Muscle of leg (tissue), 11 donors: ENCODE results near the gene MINDY4. TPM values are rescaled to one million over a fixed set of nuclear protein-coding genes. Genes with fewer than 3 reads are reported as not detected.

Source experiments
- DNase-seq: peaks from one replicate; pipeline ENCODE4 v3.0.0; 2013
- H3K27ac ChIP-seq: one replicate; pipeline ENCODE4 v1.5.1; 2013; ENCODE audit warnings: mild to moderate bottlenecking, low read length, control low read depth
- H3K27me3 ChIP-seq: one replicate; pipeline ENCODE4 v1.6.1; 2013; ENCODE audit warnings: low read length; ENCODE audit not compliant: control insufficient read depth, insufficient read depth
- H3K36me3 ChIP-seq: one replicate; pipeline ENCODE4 v1.6.1; 2013; ENCODE audit warnings: low read length; ENCODE audit not compliant: control insufficient read depth, insufficient read depth
- H3K4me1 ChIP-seq: one replicate; pipeline ENCODE4 v1.6.1; 2013; ENCODE audit warnings: low read length; ENCODE audit not compliant: control insufficient read depth, insufficient read depth
- H3K4me3 ChIP-seq: one replicate; pipeline ENCODE4 v1.5.1; 2013; ENCODE audit warnings: low read length, control low read depth
- H3K9me3 ChIP-seq: replicated peaks from 2 replicates; pipeline ENCODE4 v1.6.1; 2013; ENCODE audit warnings: low read depth, low read length; ENCODE audit not compliant: control insufficient read depth
- WGBS: methylation state at CpG from one replicate; pipeline ENCODE4 v1.1.5; 2013; ENCODE audit warnings: missing lambda C conversion rate; ENCODE audit not compliant: insufficient coverage; 5-methylcytosine and 5-hydroxymethylcytosine counted together
- polyA plus RNA-seq, 8 donors: library from polyadenylated mRNA; unstranded; fragments of 120-200 nt; gene quantifications; one replicate each; pipeline versions ENCODE4 v1.2.1 to v1.2.3, GENCODE V29; 2013; ENCODE audit warnings: inconsistent platforms in 1 of 8, low replicate concordance in 1 of 8; ENCODE audit not compliant: insufficient read length in 8 of 8, insufficient read depth in 1 of 8
- total RNA-seq: library from RNA; stranded (reverse); fragments of 120-200 nt; gene quantifications from one replicate; pipeline ENCODE4 v1.2.4, GENCODE V29; 2013

MINDY4 gene
- total and polyA plus RNA-seq, 9 donors: 4.0 to 6.6 (median 5.7) TPM

DNA sequence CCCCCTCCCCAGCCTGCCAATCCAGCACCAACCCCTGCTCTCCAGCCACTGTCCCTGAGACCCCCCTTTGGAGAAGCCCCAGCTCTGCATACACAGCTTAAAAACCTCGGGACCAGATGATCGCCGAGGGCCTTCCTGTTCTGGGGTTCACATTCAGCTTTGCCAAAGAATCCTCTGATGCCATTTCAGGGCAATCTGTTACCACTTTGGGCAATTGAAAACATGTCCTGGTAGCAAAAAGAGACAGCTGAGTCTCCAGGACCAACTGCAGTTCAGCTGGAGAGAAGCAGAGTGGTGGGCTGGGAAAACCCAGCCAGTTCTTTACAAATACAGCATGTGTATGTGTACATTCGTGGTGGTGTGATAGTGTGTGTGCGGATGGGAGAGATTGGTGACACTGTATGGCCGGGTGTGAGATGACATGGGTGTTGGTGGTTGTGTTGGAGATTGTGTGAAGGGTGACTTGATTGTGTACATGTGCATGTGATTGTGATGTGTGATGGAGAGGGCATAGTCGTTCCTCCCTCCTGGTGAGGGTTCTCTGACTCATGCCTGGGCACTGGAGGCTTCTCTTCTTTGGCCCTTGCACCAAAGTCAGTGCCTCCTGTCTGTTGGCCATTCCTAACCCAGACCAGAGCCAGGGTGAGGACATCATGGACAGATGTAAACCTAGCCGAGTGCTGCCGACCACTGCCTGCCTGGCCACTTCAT, 91.9 kb downstream of the MINDY4 start:
- no peaks in the 10 kb centered on the region for H3K27me3 ChIP-seq
- H3K36me3 ChIP-seq: peaks cover 12% of the 10 kb centered on the region
- DNase-seq: no peak
- 51% methylated on average over 9 of the region's 9 CpGs for WGBS
- H3K9me3 ChIP-seq: no peaks in the 10 kb centered on the region
- no peak overlapping the region for H3K4me3 ChIP-seq
- peaks cover 36% of the 10 kb centered on the region for H3K4me1 ChIP-seq
- H3K27ac ChIP-seq: peak overlapping the region; percentile 13

DNA sequence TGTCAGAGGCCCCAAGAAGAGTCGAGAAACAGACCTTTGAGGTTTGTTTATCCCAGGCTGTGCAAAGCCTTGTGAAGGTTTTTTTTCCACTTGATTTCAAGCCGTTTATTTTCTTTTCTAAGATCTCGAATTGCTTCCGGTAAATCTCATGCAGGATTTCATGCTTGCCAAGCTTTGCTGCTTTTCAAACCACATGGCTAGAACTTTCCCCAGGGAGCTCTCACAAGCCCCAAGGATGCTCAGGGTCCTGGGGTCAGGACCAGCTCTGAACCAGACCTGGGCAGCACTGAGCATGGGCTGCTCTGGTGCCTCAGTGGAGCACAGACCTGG, 92.5 kb downstream of the MINDY4 start:
- 15% methylated on average over 4 of the region's 4 CpGs for WGBS
- Histone ChIP-seq H3K4me3 (no peak overlapping the region), H3K4me1 (peaks cover 36% of the 10 kb centered on the region), H3K9me3 (no peaks in the 10 kb centered on the region), H3K36me3 (peaks cover 10% of the 10 kb centered on the region), H3K27me3 (no peaks in the 10 kb centered on the region), H3K27ac (peak overlapping the region; percentile 13)
- DNase-seq: peak; percentile 81

DNA sequence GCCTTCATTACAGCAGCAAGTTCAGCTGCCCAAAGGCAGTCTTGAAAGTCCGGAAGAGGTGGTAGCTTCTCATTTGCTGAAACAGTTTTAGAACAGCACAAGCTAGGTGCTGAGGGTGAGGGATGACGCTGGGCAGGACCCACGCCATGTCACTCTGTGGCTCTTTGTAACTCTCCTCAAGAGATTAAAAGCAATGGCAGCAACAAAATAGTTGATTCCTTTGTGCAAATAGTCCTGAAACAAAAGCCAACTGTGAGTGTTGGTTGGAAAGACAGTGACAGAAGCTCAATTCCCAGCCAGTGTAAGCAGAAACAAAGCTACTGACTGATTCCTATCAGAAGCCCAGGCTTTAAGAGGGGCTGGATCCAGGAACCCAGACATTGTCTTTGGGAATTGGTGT, 92.9 kb downstream of the MINDY4 start:
- DNase-seq: no peak

DNA sequence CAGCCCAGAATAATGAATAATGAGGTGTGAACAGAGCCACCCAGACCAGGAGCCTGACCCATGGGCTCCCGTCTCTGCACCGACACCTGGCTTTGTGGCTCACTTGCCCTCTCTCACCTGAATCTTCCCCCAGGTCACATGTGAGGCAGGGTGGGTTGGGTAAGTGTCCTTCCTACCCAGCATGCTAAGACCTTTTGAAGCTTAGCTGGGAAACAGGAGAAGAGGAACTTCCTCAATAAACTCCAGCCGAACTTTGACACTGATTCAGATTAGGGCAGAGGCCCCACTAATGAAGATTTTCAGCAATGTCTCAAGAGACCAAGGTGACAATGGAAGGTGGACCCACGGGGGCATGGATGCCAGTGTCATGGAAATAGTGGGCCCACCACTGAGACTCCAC, 93.9 kb downstream of the MINDY4 start:
- WGBS: 100% methylated on average over 1 of the region's 4 CpGs
- no peak for DNase-seq
- H3K36me3 ChIP-seq: peaks cover 6% of the 10 kb centered on the region
- H3K4me3 ChIP-seq: no peak overlapping the region
- H3K4me1 ChIP-seq: peaks cover 40% of the 10 kb centered on the region
- H3K27ac ChIP-seq: no peak overlapping the region
- no peaks in the 10 kb centered on the region for H3K9me3 ChIP-seq
- H3K27me3 ChIP-seq: no peaks in the 10 kb centered on the region

More for the DNA sequence above, 92.9 kb downstream of the MINDY4 start:
- H3K9me3 ChIP-seq: no peaks in the 10 kb centered on the region
- peaks cover 7% of the 10 kb centered on the region for H3K36me3 ChIP-seq
- no peaks in the 10 kb centered on the region for H3K27me3 ChIP-seq
- H3K27ac ChIP-seq: peak overlapping the region; percentile 13
- WGBS: 81% methylated on average over 3 of the region's 3 CpGs
- H3K4me1 ChIP-seq: peaks cover 36% of the 10 kb centered on the region
- no peak overlapping the region for H3K4me3 ChIP-seq

DNA sequence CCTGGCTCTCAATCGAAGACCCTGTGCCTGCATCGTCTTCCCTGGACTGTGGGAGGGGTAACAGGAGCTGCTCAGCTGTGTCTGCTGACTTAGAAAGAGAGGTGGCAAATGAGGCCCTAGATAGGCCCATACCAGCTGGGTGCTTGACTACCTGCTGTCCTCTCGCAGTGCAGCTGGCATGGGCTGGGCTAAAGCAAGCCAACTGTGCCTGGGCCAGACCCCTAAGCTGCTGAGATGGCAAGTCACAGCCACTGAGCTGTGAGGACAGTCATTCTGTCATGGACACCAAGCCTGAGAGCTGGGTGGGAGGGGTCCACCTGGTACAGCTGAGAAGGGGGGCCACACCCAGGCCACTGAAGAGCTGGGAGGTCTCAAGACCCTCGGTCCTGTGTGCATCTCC, 94.6 kb downstream of the MINDY4 start:
- 87% methylated on average over 3 of the region's 4 CpGs for WGBS
- no peak overlapping the region for H3K27ac ChIP-seq
- peaks cover 6% of the 10 kb centered on the region for H3K36me3 ChIP-seq
- H3K4me1 ChIP-seq: peaks cover 40% of the 10 kb centered on the region
- H3K27me3 ChIP-seq: no peaks in the 10 kb centered on the region
- no peaks in the 10 kb centered on the region for H3K9me3 ChIP-seq
- H3K4me3 ChIP-seq: no peak overlapping the region
- no peak for DNase-seq

DNA sequence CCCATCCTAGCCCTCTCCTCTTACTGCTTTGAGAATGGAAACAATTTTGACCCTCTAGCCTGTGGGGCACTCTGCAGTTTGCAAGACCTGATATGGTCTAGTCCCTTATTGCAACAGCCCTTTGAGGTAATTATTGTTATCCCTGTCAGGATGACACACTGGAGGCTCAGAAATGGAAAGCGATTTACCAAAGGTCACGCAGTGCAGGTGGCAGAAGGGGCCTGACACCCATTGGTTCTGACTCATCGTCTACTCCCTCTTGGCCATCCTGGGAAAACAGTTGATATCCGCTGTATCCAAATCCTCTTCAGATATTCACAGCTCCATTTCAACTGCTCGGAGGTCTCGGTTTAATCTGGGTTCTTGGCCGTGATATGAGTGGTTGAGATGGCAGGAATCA, 95.7 kb downstream of the MINDY4 start:
- Histone ChIP-seq H3K4me1 (peaks cover 35% of the 10 kb centered on the region), H3K27ac (peak overlapping the region; percentile 22), H3K4me3 (no peak overlapping the region), H3K36me3 (no peaks in the 10 kb centered on the region), H3K9me3 (no peaks in the 10 kb centered on the region), H3K27me3 (no peaks in the 10 kb centered on the region)
- DNase-seq: no peak
- 86% methylated on average over 2 of the region's 7 CpGs for WGBS

DNA sequence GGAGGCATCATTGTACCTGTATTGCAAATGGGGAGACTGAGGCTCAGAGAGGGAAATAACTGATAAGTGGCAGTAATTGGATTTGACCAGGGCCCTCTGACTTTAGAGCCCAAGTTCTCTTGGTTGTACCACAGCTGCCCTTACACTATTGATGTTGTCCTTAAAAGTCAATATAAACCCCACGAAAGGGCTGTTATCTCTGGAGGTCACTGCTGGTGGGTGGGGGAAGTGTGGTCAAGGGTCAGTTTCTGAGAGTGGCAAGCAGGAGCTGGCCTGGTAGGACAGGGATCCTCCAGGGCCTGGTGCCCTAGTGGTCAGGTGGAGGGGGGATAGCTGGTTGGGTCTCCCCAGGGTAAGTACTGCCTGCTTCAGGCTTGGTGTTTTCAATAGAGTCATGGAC, 96.3 kb downstream of the MINDY4 start:
- Histone ChIP-seq H3K9me3 (no peaks in the 10 kb centered on the region), H3K36me3 (peaks cover 4% of the 10 kb centered on the region), H3K4me1 (peaks cover 35% of the 10 kb centered on the region), H3K27ac (no peak overlapping the region), H3K4me3 (no peak overlapping the region), H3K27me3 (no peaks in the 10 kb centered on the region)
- no peak for DNase-seq
- WGBS: no CpG with 5 or more reads among the region's 1 CpG

DNA sequence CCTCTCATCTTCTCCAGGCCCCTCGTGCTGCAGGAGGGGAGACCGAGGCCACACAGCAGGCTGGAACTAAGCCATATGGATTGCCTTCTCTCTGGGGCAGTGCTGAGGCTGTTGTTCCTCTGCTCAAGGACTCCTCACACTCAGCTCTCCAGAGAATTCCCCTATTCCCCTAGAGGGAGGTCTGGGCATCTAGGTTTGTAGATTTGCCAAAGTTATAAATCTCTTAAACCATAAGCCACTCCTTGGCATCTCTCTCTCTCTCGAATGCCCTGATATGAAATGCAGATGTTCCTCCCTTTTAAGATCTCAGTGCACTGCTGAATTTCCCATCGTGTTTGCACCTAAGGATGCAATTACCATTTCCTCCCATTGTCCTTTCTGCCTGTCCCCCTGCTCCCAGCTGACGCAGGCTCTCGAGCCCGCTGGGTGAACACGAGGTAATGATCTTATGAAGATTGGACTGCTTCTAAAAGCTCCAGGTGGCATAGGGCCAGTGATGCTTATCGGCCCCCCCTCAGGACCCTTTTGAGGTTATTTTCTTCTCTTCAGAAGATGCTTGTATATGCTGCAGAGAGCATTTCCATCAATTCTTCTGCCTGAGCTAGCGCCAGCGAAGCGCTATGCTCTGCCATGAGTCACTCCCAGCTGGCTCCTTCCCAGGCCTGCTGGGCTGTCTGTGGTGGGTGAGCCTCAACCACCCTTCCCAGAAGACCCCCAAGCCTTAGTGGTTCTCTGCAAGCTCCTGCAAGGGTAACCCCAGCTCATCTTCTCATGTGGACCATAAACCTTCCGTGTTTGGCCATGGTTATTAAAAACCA, 98.8 kb downstream of the MINDY4 start:
- DNase-seq: peak; percentile 68
- H3K9me3 ChIP-seq: peaks cover 2% of the 10 kb centered on the region
- H3K4me1 ChIP-seq: peaks cover 38% of the 10 kb centered on the region
- peaks cover 23% of the 10 kb centered on the region for H3K36me3 ChIP-seq
- H3K4me3 ChIP-seq: no peak overlapping the region
- H3K27me3 ChIP-seq: no peaks in the 10 kb centered on the region
- 51% methylated on average over 9 of the region's 13 CpGs for WGBS
- peak overlapping the region; percentile 73 for H3K27ac ChIP-seq

DNA sequence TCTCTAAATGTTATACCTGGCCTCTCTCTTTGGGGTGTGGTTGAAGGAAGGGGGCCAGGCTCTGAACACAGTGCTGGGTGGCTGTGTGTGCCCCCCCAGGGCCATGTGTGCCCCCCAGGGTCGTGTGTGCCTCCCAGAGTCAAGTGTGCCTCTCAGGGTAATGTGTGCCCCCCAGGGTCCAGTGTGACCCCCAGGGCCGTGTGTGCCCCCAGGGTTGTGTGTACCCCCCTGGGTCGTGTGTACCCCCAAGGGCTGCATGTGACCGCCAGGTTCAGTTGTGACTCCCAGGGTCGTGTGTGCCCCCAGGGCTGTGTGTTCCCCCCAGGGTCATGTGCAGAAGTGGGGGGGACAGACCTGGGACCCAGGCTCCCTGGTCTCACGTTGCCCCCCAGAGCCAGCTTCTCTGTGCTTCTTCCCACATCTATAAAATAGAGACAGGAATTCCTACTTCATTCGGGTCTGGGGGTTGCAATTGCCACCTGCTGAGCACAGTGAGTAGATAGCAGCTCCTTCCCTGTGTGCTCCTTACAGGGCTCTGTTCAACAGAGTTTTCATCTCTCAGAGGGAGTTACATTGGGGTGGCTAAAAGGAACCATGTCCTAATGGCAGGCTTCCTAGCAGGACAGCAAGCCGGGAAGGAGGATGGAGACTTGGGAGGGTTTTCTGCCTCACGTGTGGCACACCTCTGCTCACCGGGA, 99.8 kb downstream of the MINDY4 start:
- peaks cover 2% of the 10 kb centered on the region for H3K9me3 ChIP-seq
- H3K27me3 ChIP-seq: no peaks in the 10 kb centered on the region
- H3K4me3 ChIP-seq: no peak overlapping the region
- peaks cover 38% of the 10 kb centered on the region for H3K4me1 ChIP-seq
- H3K36me3 ChIP-seq: peaks cover 27% of the 10 kb centered on the region
- DNase-seq: no peak
- 70% methylated on average over 5 of the region's 10 CpGs for WGBS
- peak overlapping the region; percentile 62 for H3K27ac ChIP-seq

DNA sequence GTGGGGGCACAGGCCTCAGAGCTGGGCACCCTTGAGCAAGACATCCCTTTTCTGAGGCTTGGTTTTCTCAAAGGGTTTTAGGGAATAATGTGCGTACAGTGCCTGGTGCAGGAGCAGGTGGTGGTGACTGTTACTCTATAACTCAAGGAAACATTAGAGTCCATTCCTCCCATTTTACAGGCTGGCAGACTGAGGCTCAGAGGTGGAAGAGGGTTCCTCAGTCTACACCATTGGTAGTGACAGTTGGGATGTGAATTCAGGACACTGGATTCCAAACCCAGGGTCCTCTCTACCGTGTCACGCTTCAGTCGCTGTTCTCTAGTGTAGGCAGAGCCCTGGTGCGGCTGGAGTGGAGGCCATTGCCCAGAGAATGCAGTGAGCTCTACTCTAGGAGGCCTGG, 100.4 kb downstream of the MINDY4 start:
- DNase-seq: no peak
- H3K27ac ChIP-seq: no peak overlapping the region
- no peak overlapping the region for H3K4me3 ChIP-seq
- H3K36me3 ChIP-seq: peaks cover 33% of the 10 kb centered on the region
- H3K9me3 ChIP-seq: peaks cover 2% of the 10 kb centered on the region
- no peaks in the 10 kb centered on the region for H3K27me3 ChIP-seq
- peaks cover 41% of the 10 kb centered on the region for H3K4me1 ChIP-seq
- 92% methylated on average over 4 of the region's 5 CpGs for WGBS
